GM12801 (cell line): ENCODE results near the gene GMDS.

ENCODE experiments used
- CTCF ChIP-seq: IDR thresholded peaks from one replicate; pipeline ENCODE4 v1.5.1; 2011; ENCODE audit warnings: control low read depth; ENCODE audit not compliant: insufficient read length; ENCODE audit errors: extremely low read depth

The GMDS gene

GRCh38 chr6:1910621-1911407 is 334.6 kb downstream of the GMDS start:
- no peak for TF ChIP-seq CTCF

- no peak for TF ChIP-seq CTCF
These were observed 336.6 kb downstream of the GMDS start for GRCh38 chr6:1908784-1909183.

- no peak for TF ChIP-seq CTCF
These were observed 338.8 kb downstream of the GMDS start for GRCh38 chr6:1906609-1907008.

GRCh38 chr6:1906014-1906413 is 339.4 kb downstream of the GMDS start:
- TF ChIP-seq CTCF = no peak

GRCh38 chr6:1904898-1905297 is 340.5 kb downstream of the GMDS start:
- no peak for TF ChIP-seq CTCF

GRCh38 chr6:1904466-1904799 is 341.0 kb downstream of the GMDS start:
- no peak for TF ChIP-seq CTCF

GRCh38 chr6:1903780-1904465 is 341.5 kb downstream of the GMDS start:
- no peak for TF ChIP-seq CTCF
